GM12878 (cell line): ENCODE measurements around the gene ALG3. TPM values are rescaled to one million over a fixed set of nuclear protein-coding genes. Genes with fewer than 3 reads are reported as not detected.

Experiments used
- ATAC-seq: fragments of 200-7000 bp; cut with Tn5 transposase; 3 replicates; pipeline ENCODE4 v1.9.1; 2020; ENCODE audit warnings: mild to moderate bottlenecking, moderate library complexity
- BruUV-seq: library from RNA; stranded (reverse); fragments of 400-500 nt; replicated peaks from 2 replicates; lab custom pipeline; 2021; lab: Mats Ljungman, UMichigan
- CTCF ChIA-PET: fragments of 300-600 bp; sonication (Branson Sonifier 250); formaldehyde crosslinking; extraction: SDS; loops from one replicate; lab custom pipeline; 2021; ENCODE audit warnings: inconsistent platforms; lab: Yijun Ruan, JAX
- POLR2A ChIA-PET: fragments of 350-600 bp; formaldehyde crosslinking; extraction: SDS; loops from one replicate; lab custom pipeline; 2021; ENCODE audit warnings: inconsistent platforms; lab: Charles Lee
- RAD21 ChIA-PET: fragments of 300-600 bp; sonication (Branson Sonifier 250); formaldehyde crosslinking; loops from one replicate; lab custom pipeline; 2023; ENCODE audit warnings: antibody characterized with exemption; ENCODE audit not compliant: unreplicated experiment; lab: Charles Lee
- SMC1A ChIA-PET: fragments of 300-600 bp; sonication (Branson Sonifier 250); formaldehyde crosslinking; loops from one replicate; lab custom pipeline; 2023; ENCODE audit not compliant: unreplicated experiment, uncharacterized antibody; lab: Charles Lee
- DNase-seq: peaks from one replicate; pipeline ENCODE4 v3.0.0-alpha.2; 2011; ENCODE audit warnings: low read depth, low spot score
- FAIRE-seq: peaks from 3 replicates; lab custom pipeline; 2011; peaks lifted over from hg19 to GRCh38; lab: Jason Lieb, UNC
- H2AFZ ChIP-seq: 2 replicates; pipeline ENCODE4 v1.6.0; 2011; ENCODE audit warnings: low read depth, low read length, control low read depth; ENCODE audit not compliant: control insufficient read depth
- H3K27ac ChIP-seq: 2 replicates; pipeline ENCODE4 v1.5.1; 2011; ENCODE audit warnings: control low read depth; ENCODE audit not compliant: control insufficient read depth, insufficient read depth
- H3K27me3 ChIP-seq, 2 experiments: replicated peaks in 1 of 2; 2 replicates each; pipeline versions ENCODE4 v1.6.0 to v1.6.1; 2011; ENCODE audit warnings: low read length in 1 of 2; ENCODE audit not compliant: control insufficient read depth in 2 of 2, insufficient read depth in 2 of 2
- H3K36me3 ChIP-seq, 2 experiments: 2 replicates each; pipeline ENCODE4 v1.5.1; 2011; ENCODE audit warnings: low read length in 1 of 2; ENCODE audit not compliant: control insufficient read depth in 2 of 2, insufficient read depth in 2 of 2
- H3K4me1 ChIP-seq: 2 replicates; pipeline ENCODE4 v1.6.1; 2011; ENCODE audit warnings: mild to moderate bottlenecking, low read length, moderate library complexity, mixed read lengths; ENCODE audit not compliant: control insufficient read depth, insufficient read depth
- H3K4me2 ChIP-seq: 2 replicates; pipeline ENCODE4 v1.6.0; 2011; ENCODE audit warnings: control low read depth; ENCODE audit not compliant: control insufficient read depth, insufficient read depth
- H3K4me3 ChIP-seq: fragments of 200-600 bp; sonication (generic); 2 replicates; pipeline ENCODE4 v1.5.1; 2016
- H3K79me2 ChIP-seq: 2 replicates; pipeline ENCODE4 v1.6.0; 2011; ENCODE audit warnings: low read length; ENCODE audit not compliant: control insufficient read depth, insufficient read depth
- H3K9ac ChIP-seq: 2 replicates; pipeline ENCODE4 v1.8.0; 2011; ENCODE audit warnings: low read length, control low read depth, mixed read lengths; ENCODE audit not compliant: control insufficient read depth, insufficient read depth
- H3K9me3 ChIP-seq: replicated peaks from 3 replicates; pipeline ENCODE4 v1.5.1; 2011; ENCODE audit warnings: mild to moderate bottlenecking, low read length; ENCODE audit not compliant: control insufficient read depth, insufficient read depth
- H4K20me1 ChIP-seq: 2 replicates; pipeline ENCODE4 v1.6.0; 2011; ENCODE audit not compliant: control insufficient read depth, insufficient read depth
- BHLHE40 ChIP-seq, 2 experiments: fragments of 450-650 bp in 1 of 2; IDR thresholded peaks; 2 replicates each; pipeline ENCODE4 v1.6.1; 2011 to 2017; ENCODE audit warnings: low read depth in 2 of 2, borderline replicate concordance in 1 of 2, improper control_type of control experiment in 1 of 2, low read length in 1 of 2, mild to moderate bottlenecking in 1 of 2
- CEBPB ChIP-seq, 2 experiments: fragments of 150-350 bp in 1 of 2; IDR thresholded peaks; 2 replicates each; pipeline ENCODE4 v1.6.1; 2012 to 2014; ENCODE audit warnings: low read depth in 2 of 2, low read length in 2 of 2, borderline replicate concordance in 1 of 2, inconsistent platforms in 1 of 2
- IKZF1 ChIP-seq: fragments of 450-650 bp; conservative IDR thresholded peaks from 2 replicates; pipeline ENCODE4 v1.6.1; 2017; ENCODE audit warnings: antibody characterized with exemption, mild to moderate bottlenecking
- KDM1A ChIP-seq: fragments of 200-600 bp; sonication (generic); IDR thresholded peaks from 2 replicates; pipeline ENCODE4 v1.6.1; 2016; ENCODE audit warnings: borderline replicate concordance
- KLF5 ChIP-seq: fragments of 450-650 bp; IDR thresholded peaks from 2 replicates; pipeline ENCODE4 v1.6.1; 2014; ENCODE audit warnings: mild to moderate bottlenecking; ENCODE audit not compliant: partially characterized antibody
- LARP7 ChIP-seq: fragments of 450-650 bp; IDR thresholded peaks from 2 replicates; pipeline ENCODE4 v1.6.1; 2017; ENCODE audit warnings: mild to moderate bottlenecking
- MTA3 ChIP-seq: IDR thresholded peaks from 2 replicates; pipeline ENCODE4 v1.6.1; 2012; ENCODE audit warnings: low read length, inconsistent platforms, borderline replicate concordance
- NFXL1 ChIP-seq: fragments of 450-650 bp; IDR thresholded peaks from 2 replicates; pipeline ENCODE4 v1.6.1; 2017; ENCODE audit warnings: antibody characterized with exemption, mild to moderate bottlenecking, borderline replicate concordance
- NR2C1 ChIP-seq: fragments of 450-650 bp; IDR thresholded peaks from 2 replicates; pipeline ENCODE4 v1.6.1; 2017; ENCODE audit warnings: antibody characterized with exemption, mild to moderate bottlenecking, moderate library complexity
- POLR2AphosphoS5 ChIP-seq: IDR thresholded peaks from 2 replicates; pipeline ENCODE4 v1.6.1; 2011; ENCODE audit warnings: mild to moderate bottlenecking, low read length, inconsistent platforms
- RB1 ChIP-seq: fragments of 450-650 bp; formaldehyde crosslinking; IDR thresholded peaks from 2 replicates; pipeline ENCODE4 v1.6.1; 2017; ENCODE audit warnings: mild to moderate bottlenecking, borderline replicate concordance
- SMARCA5 ChIP-seq: fragments of 450-650 bp; IDR thresholded peaks from 2 replicates; pipeline ENCODE4 v1.6.1; 2017; ENCODE audit warnings: mild to moderate bottlenecking
- SUZ12 ChIP-seq: fragments of 200-600 bp; sonication (generic); IDR thresholded peaks from one replicate; pipeline ENCODE4 v1.6.1; 2018; ENCODE audit warnings: antibody characterized with exemption, mild to moderate bottlenecking; ENCODE audit not compliant: unreplicated experiment
- ZBED1 ChIP-seq: IDR thresholded peaks from 2 replicates; pipeline ENCODE4 v1.6.1; 2016; ENCODE audit warnings: borderline replicate concordance
- ZZZ3 ChIP-seq: IDR thresholded peaks from 2 replicates; pipeline ENCODE4 v1.6.1; 2011; ENCODE audit warnings: low read depth; ENCODE audit not compliant: control insufficient read depth, insufficient read length
- WGBS: methylation state at CpG from one replicate; pipeline ENCODE4 v1.1.6; 2016; ENCODE audit warnings: low lambda C conversion rate; ENCODE audit not compliant: insufficient replicate concordance, insufficient coverage; ENCODE audit errors: missing lambda C conversion rate; 5-methylcytosine and 5-hydroxymethylcytosine counted together
- in situ Hi-C: fragments of 300-500 bp; cut with MboI; formaldehyde crosslinking; loops from 9 replicates; pipeline ENCODE4 v1.14.3; 2018; ENCODE audit warnings: mixed read lengths
- intact Hi-C: fragments of 100-400 bp; cut with micrococcal nuclease; formaldehyde crosslinking; loops from one replicate; pipeline ENCODE4 v1.14.2; 2022; ENCODE audit not compliant: unreplicated experiment
- polyA plus RNA-seq, 11 experiments: library from polyadenylated mRNA; depleted of rRNA in 4 of 11; unstranded in 6 of 11; stranded (reverse) in 5 of 11; fragments of >200 nt; fragmentation: Nextera tagmentation in 4 of 11; fragmentation: Illumina TruSeq in 1 of 11; extraction: Ambion mirVana in 4 of 11; extraction: Trizol in 1 of 11; gene quantifications; 1 replicate in 1 of 11; 2 replicates in 10 of 11; pipeline versions ENCODE4 v1.2.1 to v1.2.3, GENCODE V29; 2011 to 2016; ENCODE audit warnings: inconsistent platforms in 2 of 11, missing spikeins in 2 of 11, low read depth in 1 of 11
- total RNA-seq, 4 experiments: library from RNA; depleted of rRNA in 3 of 4; stranded (reverse); fragments of >200 nt in 3 of 4; fragmentation: Illumina TruSeq in 1 of 4; extraction: Trizol in 1 of 4; gene quantifications; 2 replicates each; pipeline versions ENCODE4 v1.2.1 to v1.2.3, GENCODE V29; 2013 to 2021
- TF ChIP-seq, protein P1 (sequence below): IDR thresholded peaks from 2 replicates; pipeline ENCODE4 v1.6.1; 2011; ENCODE audit warnings: borderline replicate concordance, low read depth, mild to moderate bottlenecking, moderate library complexity, mixed read lengths, low read length; ENCODE audit not compliant: insufficient read depth; ENCODE audit errors: extremely low read length
- TF ChIP-seq, protein P2 (sequence below): IDR thresholded peaks from 2 replicates; pipeline ENCODE4 v1.6.1; 2011; ENCODE audit warnings: mild to moderate bottlenecking, low read depth, low read length, moderate library complexity; ENCODE audit not compliant: insufficient replicate concordance

Gene ALG3
- total and polyA plus RNA-seq, 10 of the 15 experiments (the other 5 are each of a cell fraction or from before 2014, with no cell fraction given) = 13.6 to 84.7 (median 39.4) TPM

DNA sequence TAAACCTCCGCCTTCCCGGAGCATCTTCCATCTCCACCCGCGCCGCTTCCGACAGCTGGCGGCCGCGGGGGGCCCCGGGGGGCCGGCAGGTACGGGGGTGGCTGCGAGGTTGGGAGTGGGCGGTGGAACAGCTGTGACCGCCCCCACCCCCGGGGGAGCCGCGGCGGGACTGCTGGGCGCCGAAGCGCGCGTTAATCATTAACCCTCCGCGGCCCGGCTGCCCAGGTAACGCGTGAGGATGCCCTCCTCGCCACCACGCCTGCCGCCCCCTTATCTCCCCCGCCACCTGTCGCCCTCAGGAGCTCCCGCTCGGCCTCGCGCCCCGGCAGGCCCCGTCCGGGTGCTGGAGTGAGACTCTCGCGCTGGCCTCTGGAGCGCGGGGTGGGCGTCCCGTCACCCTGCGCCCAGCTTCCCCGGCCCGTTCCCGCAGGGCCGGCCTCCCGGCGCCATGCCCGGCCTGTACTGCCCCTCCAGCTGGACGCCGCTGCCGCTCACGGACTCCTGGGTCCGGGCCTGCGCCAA, 18.6 kb downstream of the ALG3 start:
- CTCF ChIA-PET = no interaction called here
- Histone ChIP-seq H3K27ac (no peak overlapping the region), H3K79me2 (no peaks in the 10 kb centered on the region), H2AFZ (no peak overlapping the region), H3K9ac (no peak overlapping the region), H4K20me1 (no peaks in the 10 kb centered on the region), H3K4me1 (no peaks in the 10 kb centered on the region), H3K9me3 (no peaks in the 10 kb centered on the region), H3K4me2 (peak overlapping the region; percentile 77; the same call in 1 of the 2 replicates), H3K27me3 (peaks cover 16 to 18% of the 10 kb centered on the region in 2 experiments), H3K36me3 (no peaks in the 10 kb centered on the region), H3K4me3 (peak overlapping the region; percentile 29; the same call in 1 of the 2 replicates)
- BruUV-seq = no TSS peak
- WGBS = under 1% methylated on average over 21 of the region's 61 CpGs
- SMC1A ChIA-PET = no interaction called here
- in situ Hi-C loops (no loop called here), intact Hi-C loops (no loop called here)
- DNase-seq (no peak), FAIRE-seq (no peak), ATAC-seq (peak; percentile 3; the same call in 1 of the 3 replicates)
- POLR2A ChIA-PET = interaction anchor here (0.7 kb wide), 1 partner anchor 45 kb away, joined by 5 read pairs; no protein-coding TSS in a partner anchor
- TF ChIP-seq ZZZ3 (no peak), MTA3 (no peak), CEBPB (IDR thresholded peaks at IDR 0.05; ENCODE audit: borderline replicate concordance in 1 of 2, low read depth in 2 of 2, low read length in 2 of 2) (no peak), RB1 (no peak), ZBED1 (no peak), KDM1A (no peak), SMARCA5 (no peak), BHLHE40 (IDR thresholded peaks at IDR 0.05; ENCODE audit: borderline replicate concordance in 1 of 2, low read depth in 2 of 2, low read length in 1 of 2) (peak in 1 of 2 experiments; percentile 35; a peak in 1 of 4 replicates), SUZ12 (peak; percentile 34), POLR2AphosphoS5 (no peak), NFXL1 (no peak), KLF5 (no peak), IKZF1 (no peak), NR2C1 (no peak), LARP7 (0 out of 2 replicates have a peak, but pooled peaks have one; percentile 15)
- TF ChIP-seq, protein P1, sequence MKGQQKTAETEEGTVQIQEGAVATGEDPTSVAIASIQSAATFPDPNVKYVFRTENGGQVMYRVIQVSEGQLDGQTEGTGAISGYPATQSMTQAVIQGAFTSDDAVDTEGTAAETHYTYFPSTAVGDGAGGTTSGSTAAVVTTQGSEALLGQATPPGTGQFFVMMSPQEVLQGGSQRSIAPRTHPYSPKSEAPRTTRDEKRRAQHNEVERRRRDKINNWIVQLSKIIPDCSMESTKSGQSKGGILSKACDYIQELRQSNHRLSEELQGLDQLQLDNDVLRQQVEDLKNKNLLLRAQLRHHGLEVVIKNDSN = no peak
- TF ChIP-seq, protein P2, sequence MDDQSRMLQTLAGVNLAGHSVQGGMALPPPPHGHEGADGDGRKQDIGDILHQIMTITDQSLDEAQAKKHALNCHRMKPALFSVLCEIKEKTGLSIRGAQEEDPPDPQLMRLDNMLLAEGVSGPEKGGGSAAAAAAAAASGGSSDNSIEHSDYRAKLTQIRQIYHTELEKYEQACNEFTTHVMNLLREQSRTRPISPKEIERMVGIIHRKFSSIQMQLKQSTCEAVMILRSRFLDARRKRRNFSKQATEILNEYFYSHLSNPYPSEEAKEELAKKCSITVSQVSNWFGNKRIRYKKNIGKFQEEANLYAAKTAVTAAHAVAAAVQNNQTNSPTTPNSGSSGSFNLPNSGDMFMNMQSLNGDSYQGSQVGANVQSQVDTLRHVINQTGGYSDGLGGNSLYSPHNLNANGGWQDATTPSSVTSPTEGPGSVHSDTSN = no peak
- RAD21 ChIA-PET = interaction anchor here (1.0 to 1.1 kb wide), 2 partner anchors 10 to 334 kb away, joined by 4 read pairs; no protein-coding TSS in a partner anchor
